Measurements from ENCODE around the gene HSPA1B. TPM values are rescaled to one million over a fixed set of nuclear protein-coding genes. Genes with fewer than 3 reads are reported as not detected.
A peak's percentile ranks its signal among the peaks of the same experiment; 100 is the strongest.

HSPA1B gene
- total RNA-seq (100 to 1,000 TPM; 126 to 258 (median 169) TPM), polyA plus RNA-seq (100 to 1,000 TPM in 1 of 2 donors, 10 to 100 TPM in 1; 16.9 to 122 TPM)
- long read RNA-seq, donor 1, transcript HSPA1B-201 (1 exons, 2,521 nt), result major isoform, 46 of 47 reads
- long read RNA-seq, donor 1, partial matches to known transcripts, result 0 of 47 reads
- long read RNA-seq, donor 1, other reads (novel, unspliced or antisense), result 1 of 47 reads
- long read RNA-seq, donor 2, transcript HSPA1B-201 (1 exons, 2,521 nt), result major isoform, 36 of 39 reads
- long read RNA-seq, donor 2, partial matches to known transcripts, result 0 of 39 reads
- long read RNA-seq, donor 2, other reads (novel, unspliced or antisense), result 3 of 39 reads
- long read RNA-seq, donor 3, transcript HSPA1B-201 (1 exons, 2,521 nt), result major isoform, 63 of 68 reads
- long read RNA-seq, donor 3, partial matches to known transcripts, result 0 of 68 reads
- long read RNA-seq, donor 3, other reads (novel, unspliced or antisense), result 5 of 68 reads

DNA sequence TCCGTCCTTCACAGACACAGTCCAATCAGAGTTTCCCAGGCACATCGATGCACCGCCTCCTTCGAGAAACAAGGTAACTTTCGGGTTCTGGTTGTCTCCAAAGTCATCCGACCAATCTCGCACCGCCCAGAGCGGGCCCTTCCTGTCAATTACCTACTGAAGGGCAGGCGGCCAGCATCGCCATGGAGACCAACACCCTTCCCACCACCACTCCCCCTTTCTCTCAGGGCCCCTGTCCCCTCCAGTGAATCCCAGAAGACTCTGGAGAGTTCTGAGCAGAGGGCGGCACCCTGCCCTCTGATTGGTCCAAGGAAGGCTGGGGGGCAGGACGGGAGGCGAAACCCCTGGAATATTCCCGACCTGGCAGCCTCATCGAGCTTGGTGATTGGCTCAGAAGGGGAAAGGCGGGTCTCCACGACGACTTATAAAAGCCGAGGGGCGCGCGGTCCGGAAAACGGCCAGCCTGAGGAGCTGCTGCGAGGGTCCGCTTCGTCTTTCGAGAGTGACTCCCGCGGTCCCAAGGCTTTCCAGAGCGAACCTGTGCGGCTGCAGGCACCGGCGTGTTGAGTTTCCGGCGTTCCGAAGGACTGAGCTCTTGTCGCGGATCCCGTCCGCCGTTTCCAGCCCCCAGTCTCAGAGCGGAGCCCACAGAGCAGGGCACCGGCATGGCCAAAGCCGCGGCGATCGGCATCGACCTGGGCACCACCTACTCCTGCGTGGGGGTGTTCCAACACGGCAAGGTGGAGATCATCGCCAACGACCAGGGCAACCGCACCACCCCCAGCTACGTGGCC is at the start of gene HSPA1B:
HSPA1B (plus strand) TSS at position 453 of the 794 bp plus-strand sequence; CDS start at position 666, 213 bp downstream.
- no peaks in the 10 kb centered on the region for H3K27me3 ChIP-seq
- WGBS, 2 donors, result 0% methylated on average over 52 of the region's 56 CpGs
- TF ChIP-seq, protein P1, sequence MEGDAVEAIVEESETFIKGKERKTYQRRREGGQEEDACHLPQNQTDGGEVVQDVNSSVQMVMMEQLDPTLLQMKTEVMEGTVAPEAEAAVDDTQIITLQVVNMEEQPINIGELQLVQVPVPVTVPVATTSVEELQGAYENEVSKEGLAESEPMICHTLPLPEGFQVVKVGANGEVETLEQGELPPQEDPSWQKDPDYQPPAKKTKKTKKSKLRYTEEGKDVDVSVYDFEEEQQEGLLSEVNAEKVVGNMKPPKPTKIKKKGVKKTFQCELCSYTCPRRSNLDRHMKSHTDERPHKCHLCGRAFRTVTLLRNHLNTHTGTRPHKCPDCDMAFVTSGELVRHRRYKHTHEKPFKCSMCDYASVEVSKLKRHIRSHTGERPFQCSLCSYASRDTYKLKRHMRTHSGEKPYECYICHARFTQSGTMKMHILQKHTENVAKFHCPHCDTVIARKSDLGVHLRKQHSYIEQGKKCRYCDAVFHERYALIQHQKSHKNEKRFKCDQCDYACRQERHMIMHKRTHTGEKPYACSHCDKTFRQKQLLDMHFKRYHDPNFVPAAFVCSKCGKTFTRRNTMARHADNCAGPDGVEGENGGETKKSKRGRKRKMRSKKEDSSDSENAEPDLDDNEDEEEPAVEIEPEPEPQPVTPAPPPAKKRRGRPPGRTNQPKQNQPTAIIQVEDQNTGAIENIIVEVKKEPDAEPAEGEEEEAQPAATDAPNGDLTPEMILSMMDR (IDR thresholded peaks at IDR 0.05), result no peak
- H3K4me1 ChIP-seq, result peaks cover 9 to 54% (median 46%) of the 10 kb centered on the region in 9 donors
- H3K9me3 ChIP-seq, result no peaks in the 10 kb centered on the region
- H3K36me3 ChIP-seq, result no peaks in the 10 kb centered on the region
- H3K27ac ChIP-seq, result peak within 1 kb of the TSS; percentile 85 to 99 (median 96)
- peak within 1 kb of the TSS; percentile 42 to 78 (median 66) for H3K4me3 ChIP-seq
- peak; percentile 98 to 99 for DNase-seq
- ATAC-seq, result peak; percentile 92 to 97 (median 94)
- intact Hi-C loops (cut with DNase I), result loop anchor here in 3 of 10 donors (2.0 to 10.0 kb wide), 3 partner anchors 33 to 283 kb away; partner anchors contain the start of genes ATP6V1G2 (in 1 of the 3), CLIC1 (in 1 of the 3), DDX39B (in 1 of the 3) and NFKBIL1 (in 1 of the 3)

GRCh38 chr6:31778193-31778592 is 49.3 kb upstream of the HSPA1B start:
- DNase-seq, result no peak
- H3K27ac ChIP-seq, result peak overlapping the region in 4 of 10 donors; percentile 68 to 83 (median 81)
- no peak overlapping the region for H3K4me3 ChIP-seq
- peaks cover 7 to 21% (median 13%) of the 10 kb centered on the region in 9 donors for H3K4me1 ChIP-seq
- TF ChIP-seq, protein P1 (IDR thresholded peaks at IDR 0.05), result no peak
- no peaks in the 10 kb centered on the region for H3K9me3 ChIP-seq
- WGBS, 2 donors, result 96 to 97% methylated on average over 5 of the region's 5 CpGs
- ATAC-seq, result no peak
- intact Hi-C loops (cut with DNase I), result loop anchor here in 4 of 10 donors (5.0 to 10.0 kb wide), 3 partner anchors 54 to 59 kb away; no protein-coding TSS in a partner anchor
- H3K27me3 ChIP-seq, result no peaks in the 10 kb centered on the region
- H3K36me3 ChIP-seq, result peaks cover 0 to 55% (median 28%) of the 10 kb centered on the region in 9 donors

DNA sequence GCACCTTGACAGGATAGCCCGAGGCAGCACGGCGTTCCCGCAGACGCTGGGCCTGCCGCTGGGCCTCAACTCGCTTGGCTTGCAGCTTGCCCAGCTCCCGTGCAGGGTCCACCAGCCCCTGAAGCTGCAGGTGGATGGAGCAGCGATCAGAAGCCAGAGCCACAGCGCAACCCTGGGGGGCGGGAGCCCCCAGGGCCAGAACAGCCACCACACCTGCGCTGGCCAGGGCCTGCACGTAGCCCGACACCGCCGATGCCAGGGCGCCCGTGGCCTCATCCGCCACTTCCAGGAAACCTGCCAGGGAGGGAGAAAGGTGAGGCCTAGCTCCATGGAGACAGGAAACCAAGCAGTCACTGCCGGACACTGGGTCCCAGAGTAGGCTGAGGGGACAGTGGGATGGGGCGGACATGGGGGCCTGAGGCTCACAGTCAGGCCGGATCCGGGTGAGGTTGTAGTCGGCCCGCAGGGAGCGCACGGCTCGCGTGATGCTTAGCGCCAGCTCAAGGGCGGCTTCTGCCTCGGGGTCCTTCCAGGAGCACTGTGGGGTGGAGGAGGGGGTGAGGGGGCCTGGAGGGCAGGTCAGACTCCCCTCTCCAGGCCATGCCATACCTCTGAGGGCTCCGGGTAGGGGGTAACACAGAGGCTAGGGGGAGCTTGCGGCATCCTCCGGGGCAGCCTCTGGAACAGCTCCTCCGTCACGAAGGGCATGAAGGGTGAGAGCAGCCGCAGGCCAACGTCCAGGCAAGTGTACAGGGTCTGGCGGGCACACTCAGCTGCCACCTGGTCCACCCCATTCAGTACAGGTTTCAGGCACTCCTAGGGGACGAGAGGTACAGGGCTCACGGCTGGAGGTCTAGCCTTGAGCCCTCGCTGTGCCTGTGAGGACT is 48.3 kb upstream of the HSPA1B start:
- no peak for ATAC-seq
- WGBS, 2 donors, result 94 to 95% methylated on average over 43 of the region's 43 CpGs
- Histone ChIP-seq H3K4me3 (no peak overlapping the region), H3K9me3 (no peaks in the 10 kb centered on the region), H3K36me3 (peaks cover 0 to 66% (median 35%) of the 10 kb centered on the region in 9 donors), H3K27ac (no peak overlapping the region), H3K4me1 (peaks cover 7 to 21% (median 13%) of the 10 kb centered on the region in 9 donors), H3K27me3 (no peaks in the 10 kb centered on the region)
- no peak for DNase-seq
- intact Hi-C loops (cut with DNase I), result loop anchor here in 4 of 10 donors (5.0 to 10.0 kb wide), 3 partner anchors 53 to 58 kb away; no protein-coding TSS in a partner anchor
- TF ChIP-seq, protein P1 (IDR thresholded peaks at IDR 0.05), result no peak
